Activated effector memory CD4-positive, alpha-beta T cell treated with anti-CD3 and anti-CD28 coated beads, Interleukin-2, amount 50 U/mL, for 16 hours (primary cell): ENCODE measurements around the gene TRIM49.
"Not testable (repeated sequence)": the region's sequence is repeated elsewhere in the genome, so short reads cannot be mapped to it uniquely, and the experiment has no call there.

ENCODE experiments used
- DNase-seq: peaks from one replicate; pipeline ENCODE4 v3.0.0-alpha.2; 2020

TRIM49 gene, protein sequence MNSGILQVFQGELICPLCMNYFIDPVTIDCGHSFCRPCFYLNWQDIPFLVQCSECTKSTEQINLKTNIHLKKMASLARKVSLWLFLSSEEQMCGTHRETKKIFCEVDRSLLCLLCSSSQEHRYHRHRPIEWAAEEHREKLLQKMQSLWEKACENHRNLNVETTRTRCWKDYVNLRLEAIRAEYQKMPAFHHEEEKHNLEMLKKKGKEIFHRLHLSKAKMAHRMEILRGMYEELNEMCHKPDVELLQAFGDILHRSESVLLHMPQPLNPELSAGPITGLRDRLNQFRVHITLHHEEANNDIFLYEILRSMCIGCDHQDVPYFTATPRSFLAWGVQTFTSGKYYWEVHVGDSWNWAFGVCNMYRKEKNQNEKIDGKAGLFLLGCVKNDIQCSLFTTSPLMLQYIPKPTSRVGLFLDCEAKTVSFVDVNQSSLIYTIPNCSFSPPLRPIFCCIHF

DNA sequence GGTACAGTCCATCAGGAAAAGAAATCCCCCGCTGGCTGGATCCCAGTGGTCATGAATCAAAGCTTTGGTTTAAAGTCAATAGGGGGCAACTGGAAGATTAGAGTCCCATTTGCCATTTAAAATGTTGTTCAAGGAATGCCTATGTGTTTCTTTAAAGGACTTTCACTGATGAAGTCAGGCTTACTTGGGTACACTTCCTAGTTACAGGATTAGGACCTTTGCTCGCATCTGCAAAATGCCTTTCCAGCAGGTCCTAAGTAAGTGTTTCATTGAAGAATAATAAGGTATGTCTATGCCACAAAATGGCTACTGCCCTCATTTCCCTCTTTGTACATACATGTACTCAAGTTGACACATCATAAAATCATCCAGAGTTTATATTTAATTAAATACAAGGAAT lies at the start of gene TRIM49:
Gene TRIM49 (minus strand): TSS at position 101 of the 400 bp plus-strand sequence. CDS start 4,106 bp downstream, outside the sequence.
- not testable (repeated sequence) for DNase-seq

DNA sequence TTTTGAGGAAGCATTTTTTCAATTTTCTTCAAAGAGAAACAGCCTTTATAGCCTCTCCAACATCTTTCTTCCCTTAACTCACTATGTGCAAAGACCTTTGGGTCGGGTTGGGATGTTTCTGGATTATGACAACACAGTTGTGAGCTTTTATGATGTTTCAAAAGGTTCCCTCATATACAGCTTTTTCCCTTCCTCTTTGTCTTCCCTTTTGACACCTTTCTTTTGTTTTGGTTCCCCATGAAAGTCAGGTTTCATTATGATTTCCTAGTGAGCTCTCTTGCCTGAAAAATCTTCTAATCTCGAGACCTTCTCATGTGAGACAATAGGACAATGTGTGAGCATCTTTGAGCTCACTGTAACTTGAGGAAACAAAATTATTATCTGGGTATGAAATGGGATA lies 18.3 kb upstream of the TRIM49 start:
- DNase-seq = not testable (repeated sequence)

DNA sequence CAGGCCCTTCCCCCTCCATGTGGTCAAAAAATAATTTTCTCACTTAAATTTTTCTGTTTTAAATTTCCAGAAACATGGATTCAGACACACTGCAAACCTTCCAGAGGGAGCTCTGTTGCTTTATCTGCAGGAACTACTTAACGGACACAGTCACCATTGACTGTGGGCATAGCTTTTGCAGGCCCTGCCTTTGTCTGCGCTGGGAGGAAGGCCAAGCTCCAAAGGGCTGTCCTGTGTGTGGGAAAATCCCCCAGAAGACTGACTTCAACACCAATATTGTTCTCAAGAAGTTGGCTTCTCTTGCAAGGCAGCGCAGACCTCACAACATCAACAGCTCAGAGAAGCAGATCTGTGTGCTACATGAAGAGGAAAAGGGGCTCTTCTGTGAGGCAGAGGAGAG lies 11.6 kb upstream of the TRIM49 start:
- DNase-seq = not testable (repeated sequence)

DNA sequence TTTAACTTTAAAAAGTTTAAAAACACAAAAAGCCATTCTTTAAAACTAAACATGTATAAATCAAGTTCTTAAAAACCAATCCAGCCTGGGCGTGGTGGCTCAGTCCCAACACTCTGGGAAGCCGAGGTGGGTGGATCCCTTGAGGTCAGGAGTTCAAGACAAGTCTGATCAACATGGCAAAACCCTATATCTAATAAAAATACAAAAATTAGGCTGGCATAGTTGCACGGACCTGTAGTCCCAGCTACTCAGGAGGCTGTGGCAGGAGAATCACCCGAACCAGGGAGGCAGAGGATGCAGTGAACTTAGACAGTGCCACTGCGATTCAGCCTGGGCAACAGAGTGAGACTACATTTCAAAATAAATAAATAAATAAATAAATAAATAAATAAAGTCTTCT lies 5.2 kb upstream of the TRIM49 start:
- not testable (repeated sequence) for DNase-seq

DNA sequence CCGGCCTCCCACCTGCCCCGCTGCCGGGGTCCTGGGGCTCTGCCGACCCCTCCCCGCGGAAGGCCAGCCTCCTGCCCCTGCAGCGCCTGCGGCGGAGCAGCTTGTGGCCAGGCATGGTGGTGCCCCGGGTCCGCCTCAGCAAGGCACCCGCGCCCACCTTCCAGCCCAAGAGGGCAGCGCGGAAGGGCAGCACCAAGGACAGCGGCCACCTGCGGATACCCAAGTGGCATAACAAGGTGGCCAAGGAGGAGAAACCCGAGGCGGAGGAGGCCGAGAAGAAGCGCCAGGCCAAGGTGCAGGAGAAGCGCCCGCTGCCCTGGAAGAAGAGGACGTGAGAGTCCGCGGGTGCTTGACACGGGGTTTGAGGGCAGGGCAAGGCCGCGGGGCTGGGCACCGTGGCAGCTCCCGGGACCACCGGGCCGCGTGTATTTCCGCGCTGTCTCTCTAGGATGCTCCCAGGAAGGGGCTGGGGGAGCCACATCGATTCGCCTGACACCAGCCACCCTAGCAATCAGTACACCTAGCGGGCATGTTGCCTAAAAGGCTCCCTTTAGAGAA lies 20.8 kb downstream of the TRIM49 start:
- not testable (repeated sequence) for DNase-seq

DNA sequence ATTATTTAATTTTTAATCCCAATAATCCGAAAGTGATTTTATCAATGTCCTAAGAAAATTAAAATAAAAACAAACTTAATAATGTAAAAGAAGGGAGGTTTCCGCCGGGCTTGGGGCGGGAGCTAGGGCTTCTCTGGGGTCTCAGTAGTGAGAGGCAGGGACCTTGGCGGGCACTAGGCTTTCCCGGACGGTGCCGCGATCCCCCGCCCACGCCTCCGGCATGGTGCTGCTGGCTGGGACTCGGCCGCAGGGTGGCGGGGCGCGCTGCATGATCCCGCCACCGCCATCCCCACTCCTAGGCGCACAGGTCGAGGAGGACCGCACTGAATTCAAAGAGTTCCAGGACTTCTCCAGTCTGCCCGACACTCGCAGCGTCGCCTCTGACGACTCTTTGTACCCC lies 22.6 kb downstream of the TRIM49 start:
- DNase-seq = not testable (repeated sequence)

DNA sequence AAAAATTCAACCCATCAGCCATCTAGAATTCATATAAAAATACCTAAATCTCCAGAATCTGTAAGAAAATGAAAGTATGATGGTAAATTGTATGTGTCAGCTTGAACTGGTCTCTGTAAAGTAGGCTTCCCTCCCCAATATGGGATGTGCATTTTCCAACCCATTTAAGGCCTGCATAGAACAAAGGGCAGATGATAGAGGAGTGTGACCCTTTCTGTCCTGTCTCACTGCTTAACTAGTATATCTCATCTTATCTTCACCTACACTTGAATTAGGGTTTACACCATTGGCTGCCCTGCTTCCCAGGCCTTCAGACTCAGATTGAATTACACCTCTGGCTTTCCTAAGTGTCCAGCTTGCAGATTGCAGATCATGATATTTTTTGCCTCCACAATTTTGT lies 57.6 kb downstream of the TRIM49 start:
- DNase-seq = not testable (repeated sequence)
